ENCODE results near the gene MRGPRX1.
"Not testable (repeated sequence)": the region's sequence is repeated elsewhere in the genome, so short reads cannot be mapped to it uniquely, and the experiment has no call there.

Gene MRGPRX1

GRCh38 chr11:18939314-18939713, at the start of gene MRGPRX1:
Gene MRGPRX1 (minus strand): TSS chr11:18939414. CDS start chr11:18934784, 4,630 bp downstream.
- no peak for DNase-seq

- no peak for DNase-seq
These were observed 48.4 kb upstream of the MRGPRX1 start for GRCh38 chr11:18987454-18988231.

GRCh38 chr11:18986744-18987143, 47.5 kb upstream of the MRGPRX1 start:
- no peak for DNase-seq

GRCh38 chr11:18981897-18982296, 42.7 kb upstream of the MRGPRX1 start:
- DNase-seq, result no peak

- DNase-seq, result no peak
These were observed 35.0 kb upstream of the MRGPRX1 start for GRCh38 chr11:18974192-18974591.

- DNase-seq, result no peak
These were observed 33.1 kb upstream of the MRGPRX1 start for GRCh38 chr11:18972336-18972735.

GRCh38 chr11:18969720-18970119, 30.5 kb upstream of the MRGPRX1 start:
- no peak for DNase-seq

- DNase-seq, result no peak
These were observed 19.2 kb upstream of the MRGPRX1 start for GRCh38 chr11:18958221-18958910.

GRCh38 chr11:18956630-18957029, 17.4 kb upstream of the MRGPRX1 start:
- no peak for DNase-seq

- DNase-seq, result no peak
These were observed 3.1 kb downstream of the MRGPRX1 start for GRCh38 chr11:18936002-18936673.

GRCh38 chr11:18934195-18934814, 4.9 kb downstream of the MRGPRX1 start:
- no peak for DNase-seq

- DNase-seq, result no peak
These were observed 11.5 kb downstream of the MRGPRX1 start for GRCh38 chr11:18927550-18928322.

GRCh38 chr11:18925426-18925825, 13.8 kb downstream of the MRGPRX1 start:
- not testable (repeated sequence) for DNase-seq

GRCh38 chr11:18912883-18913282, 26.3 kb downstream of the MRGPRX1 start:
- no peak for DNase-seq

- DNase-seq, result no peak
These were observed 31.8 kb downstream of the MRGPRX1 start for GRCh38 chr11:18907391-18907790.

- not testable (repeated sequence) for DNase-seq
These were observed 38.6 kb downstream of the MRGPRX1 start for GRCh38 chr11:18900637-18901036.

GRCh38 chr11:18900151-18900611, 39.0 kb downstream of the MRGPRX1 start:
- DNase-seq, result not testable (repeated sequence)

GRCh38 chr11:18891712-18892111, 47.5 kb downstream of the MRGPRX1 start:
- not testable (repeated sequence) for DNase-seq

- no peak for DNase-seq
These were observed 48.6 kb downstream of the MRGPRX1 start for GRCh38 chr11:18890615-18891014.
